Inferior parietal cortex (tissue), 1 donor: ENCODE data around the gene SMPD1.

Experiments used
- DNase-seq: peaks from one replicate; pipeline ENCODE4 v3.0.0-alpha.2; 2016; ENCODE audit errors: extremely low spot score

SMPD1 gene

DNA sequence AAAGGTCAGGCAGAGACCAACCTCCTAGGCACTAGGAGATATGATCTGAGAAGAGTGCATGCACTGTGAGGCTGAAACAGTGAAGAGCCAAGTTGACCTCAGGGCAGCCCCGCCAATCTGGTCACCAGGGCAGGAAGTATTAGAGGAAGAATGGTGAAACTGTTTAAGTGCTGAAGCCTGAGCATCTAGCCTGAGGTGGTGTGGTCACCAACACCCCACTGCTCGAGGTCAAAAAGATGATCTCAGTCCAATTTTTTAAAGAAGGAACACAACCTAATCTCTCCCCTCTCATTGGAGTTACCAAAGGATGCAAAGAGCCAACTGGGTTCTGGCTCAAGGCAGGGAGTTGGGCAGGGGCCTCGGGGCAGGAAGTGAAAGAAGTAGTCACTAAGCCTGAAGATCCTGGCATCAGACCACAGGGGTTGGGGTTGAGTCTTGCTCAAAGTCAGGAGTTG is 24.6 kb downstream of the SMPD1 start:
- no peak for DNase-seq

DNA sequence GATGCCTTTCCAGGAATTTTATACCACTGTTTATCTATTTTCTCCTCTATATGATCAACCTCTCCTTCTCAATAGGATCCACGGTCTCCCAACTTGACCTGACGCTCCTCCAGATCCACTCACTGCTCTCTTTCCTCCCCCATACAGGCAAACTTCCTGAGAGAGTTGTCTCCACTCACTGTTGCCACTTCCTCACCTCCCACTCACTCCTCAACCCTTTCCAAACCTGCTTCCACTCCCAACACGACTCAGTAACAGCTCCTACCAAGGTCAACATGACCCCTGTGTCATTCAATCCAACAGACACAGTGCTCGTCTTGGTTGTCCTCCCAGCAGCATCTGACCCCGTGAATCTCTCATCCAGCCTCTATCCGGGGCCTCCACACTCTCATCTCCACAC is 25.5 kb downstream of the SMPD1 start:
- DNase-seq, result no peak

DNA sequence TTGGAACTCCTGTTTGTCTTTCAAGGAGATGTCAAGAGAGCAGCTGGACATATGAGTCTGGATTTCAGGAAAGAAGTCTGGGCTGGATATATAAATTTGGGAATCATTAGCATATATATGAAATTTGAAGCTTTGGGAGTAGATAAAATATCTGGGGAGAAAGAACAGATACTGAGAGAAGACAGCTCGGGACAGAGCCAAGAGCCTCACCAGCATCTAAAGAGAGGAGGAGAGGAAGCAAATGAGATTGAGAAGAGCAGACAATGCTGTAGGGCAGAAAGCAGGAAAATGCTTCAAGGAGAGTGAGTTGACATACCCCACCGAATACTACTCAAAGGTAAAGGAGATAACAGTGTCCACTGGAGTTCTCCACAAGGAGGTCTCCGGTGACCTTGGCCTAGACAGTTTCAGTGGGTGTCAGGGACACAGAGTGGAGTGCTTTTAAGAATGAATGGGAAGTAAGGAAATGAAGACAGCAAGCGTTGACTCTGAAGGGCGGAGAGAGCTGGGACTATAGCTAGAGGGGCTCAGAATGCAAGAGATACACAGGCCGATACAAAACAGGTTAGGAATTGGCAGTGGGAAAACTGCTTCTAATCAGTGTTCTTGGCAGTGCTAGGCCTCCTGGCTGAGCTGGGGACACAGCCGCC is 27.8 kb downstream of the SMPD1 start:
- DNase-seq, result no peak

DNA sequence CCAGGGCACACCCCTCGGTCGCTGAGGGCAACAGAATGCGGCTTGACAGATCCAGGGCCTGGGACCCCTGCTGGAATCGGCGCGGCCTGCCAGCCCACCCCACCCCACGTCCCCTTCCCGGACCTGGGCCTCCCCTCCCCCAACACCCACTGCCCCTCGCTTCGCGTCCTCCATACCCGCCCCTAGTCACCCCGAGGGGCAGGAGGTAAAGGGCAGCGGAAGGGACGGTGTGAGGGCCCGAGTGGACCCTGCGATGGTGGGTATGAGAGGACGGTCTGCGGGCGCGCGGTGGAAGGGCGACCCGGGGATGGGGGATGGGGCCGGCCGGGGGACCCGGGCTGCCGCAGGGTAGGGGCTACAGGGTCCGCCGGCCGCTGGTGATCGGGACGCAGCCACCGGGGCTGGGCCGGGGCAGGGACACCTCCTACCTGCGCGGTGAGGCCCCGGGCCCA is 28.3 kb downstream of the SMPD1 start:
- DNase-seq, result no peak

DNA sequence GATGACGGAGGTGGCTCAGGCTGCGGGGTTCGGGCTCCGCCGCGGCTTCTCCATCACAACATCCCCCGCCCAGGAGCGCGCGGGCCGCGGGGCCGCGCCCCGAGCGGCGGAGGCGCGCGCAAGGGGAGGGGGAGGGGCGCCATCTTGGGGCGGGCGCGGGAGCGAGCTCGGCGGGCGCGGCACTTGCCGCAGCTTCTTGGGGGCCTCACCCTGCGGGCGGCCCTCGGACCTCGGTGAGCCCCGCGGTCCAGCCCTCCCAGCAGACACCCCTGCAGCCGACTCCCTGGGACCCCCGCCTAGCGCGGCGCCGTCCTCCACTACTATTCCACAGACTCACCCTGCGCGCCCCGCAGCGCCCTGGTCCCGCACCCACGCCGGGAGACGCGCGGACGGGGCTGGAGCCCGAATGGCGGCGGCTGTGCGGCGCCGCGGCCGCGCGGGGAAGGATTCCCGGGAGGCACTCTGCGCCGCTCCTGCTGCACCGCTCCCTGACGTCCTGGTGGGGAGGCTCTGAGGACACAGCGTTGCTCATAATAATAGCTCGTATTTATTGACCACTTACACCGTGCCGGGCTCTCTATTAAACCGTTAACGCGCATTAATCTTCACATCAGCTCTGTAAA is 28.8 kb downstream of the SMPD1 start, which contains the start of gene APBB1:
TSS of gene APBB1 (minus strand) at position 86 of the 623 bp plus-strand sequence. CDS start 7,747 bp downstream, outside the sequence.
- peak; percentile 68 for DNase-seq

DNA sequence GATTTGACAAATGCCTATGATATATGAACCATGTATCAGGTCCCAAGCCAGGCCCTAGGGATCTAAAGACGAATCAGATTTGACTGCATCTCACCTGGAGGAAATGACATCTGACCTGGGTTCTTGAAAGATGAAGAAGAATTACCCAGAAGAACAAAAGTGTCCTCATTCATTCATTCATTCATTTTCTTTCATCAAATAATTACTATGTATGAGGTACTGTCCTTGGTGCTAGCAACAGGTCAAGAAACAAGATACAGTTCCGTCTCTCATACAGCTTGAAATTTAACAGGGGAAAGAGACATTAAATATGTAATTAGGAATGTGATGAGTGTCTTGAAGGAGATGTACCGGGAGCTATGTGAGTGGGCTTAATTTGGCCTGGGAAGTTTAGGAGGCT is 30.4 kb downstream of the SMPD1 start:
- no peak for DNase-seq

DNA sequence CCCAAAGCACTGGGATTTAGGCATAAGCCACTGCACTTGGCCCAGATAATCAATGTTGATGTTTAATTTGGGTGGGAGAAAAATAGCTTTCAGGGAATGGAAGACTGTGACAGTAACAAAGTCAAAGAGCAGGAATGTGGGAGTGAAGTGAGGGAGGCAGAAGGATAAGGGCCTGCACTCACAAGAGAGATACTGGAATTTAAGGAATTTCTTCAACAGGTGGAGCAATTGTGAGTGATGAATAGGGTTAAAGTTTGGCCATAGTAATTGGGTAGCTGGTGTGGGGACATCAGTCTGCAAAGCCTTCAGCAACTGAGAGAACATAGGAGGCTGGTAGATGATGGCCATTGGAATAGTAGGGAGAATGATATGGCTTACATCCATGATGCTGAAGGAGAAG is 37.2 kb downstream of the SMPD1 start:
- DNase-seq, result no peak

DNA sequence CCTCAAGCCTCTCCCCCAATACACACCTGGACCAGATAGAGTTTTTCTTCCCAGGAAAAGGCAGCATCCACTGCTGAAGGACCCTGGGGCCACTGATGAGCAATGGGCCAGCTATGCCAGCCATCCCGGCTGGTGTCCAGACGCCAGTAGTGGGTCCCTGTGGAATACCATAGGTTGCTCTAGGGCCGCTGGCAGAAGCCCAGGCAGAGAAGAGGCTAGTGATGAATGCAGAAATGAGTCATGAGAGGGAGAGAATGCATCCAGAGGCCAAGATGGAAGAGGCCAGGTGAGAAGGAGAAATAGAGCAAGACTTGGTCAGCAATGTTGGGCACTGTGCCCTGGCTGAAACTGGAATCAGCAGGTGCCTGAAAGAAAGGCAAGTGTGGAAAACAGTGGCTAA is 41.6 kb downstream of the SMPD1 start:
- no peak for DNase-seq

DNA sequence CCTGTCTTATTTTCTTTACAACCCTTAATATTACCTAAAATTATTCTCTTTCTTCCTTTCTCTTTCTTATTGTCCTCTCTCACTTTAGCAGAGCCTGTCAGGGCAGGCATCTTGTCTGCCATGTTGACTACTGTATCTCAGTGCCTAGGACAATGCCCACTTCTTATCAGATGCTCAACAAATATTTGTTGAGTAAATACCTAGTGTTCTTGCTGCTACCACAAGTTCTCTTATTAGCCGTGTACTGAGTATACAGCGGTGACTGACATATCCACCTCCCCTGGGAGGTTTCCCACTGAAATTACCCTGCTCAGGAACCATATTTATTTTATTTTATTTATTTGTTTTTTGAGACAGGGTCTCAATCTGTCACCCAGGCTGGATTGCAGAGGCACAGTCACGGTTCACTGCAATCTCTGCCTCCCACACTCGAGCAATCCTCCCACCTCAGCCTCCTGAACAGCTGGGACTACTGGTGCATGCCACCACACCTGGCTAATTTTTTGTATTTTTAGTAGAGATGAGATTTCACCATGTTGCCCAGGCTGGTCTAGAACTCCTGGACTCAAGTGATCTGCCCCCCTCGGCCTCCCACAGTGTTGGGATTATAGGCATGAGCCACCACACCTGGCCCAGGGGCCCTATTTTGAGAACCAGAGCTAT is 43.9 kb downstream of the SMPD1 start:
- DNase-seq, result no peak

DNA sequence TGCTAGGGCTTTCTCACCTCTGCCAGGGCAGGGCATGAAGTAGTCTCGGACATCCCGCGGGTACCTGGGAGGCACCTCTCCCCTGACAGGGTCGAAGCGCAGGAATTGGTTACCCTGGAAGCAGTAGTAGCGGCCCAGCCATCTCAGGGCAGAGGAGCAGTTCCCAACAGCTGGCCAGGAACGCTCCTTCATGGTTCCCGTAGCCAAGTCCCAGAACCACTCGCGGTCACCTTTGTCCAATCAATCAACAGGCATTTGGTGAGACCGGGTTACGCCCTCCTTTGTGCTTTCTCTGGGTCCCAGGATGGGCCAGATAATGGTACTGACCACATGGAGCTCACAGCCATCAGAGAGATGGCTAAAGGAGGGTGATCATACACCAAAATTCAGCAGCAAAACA is 47.1 kb downstream of the SMPD1 start:
- no peak for DNase-seq

DNA sequence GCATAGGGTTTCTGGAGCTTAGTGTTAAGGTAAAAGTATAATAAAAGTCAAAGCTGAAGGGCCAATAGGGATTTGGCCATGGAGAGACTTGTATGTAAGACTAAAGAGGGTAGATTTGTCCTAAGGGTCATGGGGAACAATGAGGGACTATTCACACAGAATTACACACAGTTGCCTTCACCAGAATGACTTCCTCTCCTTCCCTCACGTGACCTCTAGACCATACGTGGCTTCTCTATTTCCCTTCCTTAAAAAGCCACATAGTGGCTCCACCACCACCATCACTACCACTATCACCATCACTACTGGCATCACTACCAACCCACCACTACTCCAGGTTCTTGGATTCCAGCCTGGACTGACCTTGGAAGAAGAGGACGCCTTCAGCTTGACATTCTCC is 47.7 kb downstream of the SMPD1 start:
- no peak for DNase-seq

DNA sequence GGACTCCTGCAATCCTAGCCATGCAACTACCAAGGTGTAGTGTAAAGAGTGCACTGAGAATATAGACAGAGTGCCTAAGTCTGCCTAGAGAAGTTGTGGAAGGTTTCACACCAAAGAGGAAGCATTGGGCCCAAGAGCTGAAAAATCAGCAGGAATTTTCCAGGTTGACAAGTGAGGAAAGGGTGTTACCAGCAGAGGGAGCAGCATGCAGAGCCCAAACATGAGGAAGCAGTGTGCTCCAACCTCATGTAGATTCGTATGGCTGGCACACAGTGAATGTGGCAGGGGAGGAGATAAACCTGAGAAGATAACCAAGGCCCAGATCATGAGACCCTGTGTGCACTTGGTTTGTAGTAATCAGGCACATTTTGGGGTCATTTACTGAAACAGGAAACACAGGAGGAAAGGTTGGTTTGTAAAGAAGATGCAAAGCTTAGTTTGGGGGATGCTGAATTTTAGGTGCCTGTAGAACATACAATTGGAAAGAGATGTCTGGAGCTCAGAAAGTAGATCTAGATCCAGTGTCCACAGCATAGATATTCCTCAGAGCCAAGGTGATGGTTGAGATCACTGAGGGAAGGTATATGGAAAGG is 48.8 kb downstream of the SMPD1 start:
- peak; percentile 81 for DNase-seq

DNA sequence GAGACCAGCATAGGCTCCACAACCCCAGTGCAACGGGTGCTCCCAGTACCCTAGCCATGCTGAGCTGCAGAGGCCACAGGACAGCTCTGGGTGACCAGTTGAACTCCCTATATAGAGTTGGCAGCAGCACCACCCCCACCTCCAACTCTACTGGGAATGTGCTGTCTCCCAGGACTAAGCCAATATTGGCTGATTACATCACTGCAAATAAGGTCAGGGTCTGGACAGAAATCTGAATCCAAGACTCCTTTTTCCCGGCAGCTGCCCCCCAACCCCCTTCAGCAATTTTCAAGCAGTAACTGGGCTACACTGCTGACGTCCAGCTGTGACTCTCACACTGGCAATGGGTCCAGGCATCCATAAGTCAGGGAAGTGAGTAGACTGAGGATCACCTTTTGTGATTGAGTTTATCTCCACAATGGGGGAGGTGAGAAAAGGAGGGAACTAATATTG is 50.7 kb downstream of the SMPD1 start, which contains the start of gene HPX:
TSS of gene HPX (minus strand) at position 82 of the 453 bp plus-strand sequence. CDS start at position 58, 24 bp downstream.
- DNase-seq, result no peak

DNA sequence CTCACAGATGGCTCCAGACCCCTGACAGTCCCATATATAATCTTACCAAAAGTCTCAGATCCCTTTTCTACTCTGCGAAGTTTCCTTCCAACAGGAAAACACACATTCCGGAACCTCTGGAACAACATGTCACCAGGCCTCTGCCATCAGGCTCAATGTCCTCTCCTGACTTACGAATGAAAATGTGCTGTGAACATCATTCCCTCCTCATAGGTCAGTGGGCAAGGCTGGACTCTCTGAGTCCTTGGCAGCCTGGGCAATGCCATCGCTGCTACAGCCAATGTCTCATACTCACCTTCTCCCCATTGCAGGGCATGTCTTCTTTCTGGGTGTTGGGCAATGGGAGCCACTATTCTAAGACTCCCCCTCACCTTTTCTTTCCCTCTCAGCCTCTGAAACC is 52.2 kb downstream of the SMPD1 start:
- no peak for DNase-seq

DNA sequence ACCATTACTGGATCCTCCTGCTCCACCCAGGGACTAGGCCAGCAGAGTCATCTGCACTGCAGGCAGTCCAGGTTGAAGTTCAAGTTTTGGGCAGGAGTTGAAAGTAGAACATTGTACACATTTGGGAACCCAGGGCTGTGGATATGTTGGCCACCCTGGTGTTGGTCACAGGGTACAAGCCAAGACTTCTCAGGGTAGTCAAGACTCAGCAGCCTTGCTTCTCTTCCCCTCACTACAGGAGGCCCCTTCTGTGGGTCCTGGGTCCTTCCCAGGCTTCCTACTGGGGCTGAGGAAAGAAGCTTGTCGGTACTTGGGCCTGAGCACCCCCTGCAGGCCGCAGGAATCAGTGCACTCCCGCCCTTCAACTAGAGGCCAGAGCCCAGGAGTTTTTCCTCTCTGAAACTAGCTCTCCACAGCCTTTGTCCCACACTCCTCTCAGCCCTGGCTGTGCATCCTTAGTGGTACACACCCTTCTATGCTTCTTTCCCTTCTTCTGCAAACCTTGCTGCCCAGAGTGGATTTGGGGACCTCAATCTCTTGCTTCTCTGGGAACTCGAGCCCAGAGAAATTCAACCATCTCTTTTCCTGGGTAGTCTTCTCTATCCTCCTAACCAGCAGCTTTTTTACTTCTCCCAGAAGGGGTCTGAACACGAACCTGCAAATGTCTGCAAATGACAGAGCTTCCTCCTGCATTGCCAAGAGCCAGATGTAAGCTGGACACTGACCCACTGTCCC is 53.2 kb downstream of the SMPD1 start:
- DNase-seq, result peak; percentile 69
